WI38 (cell line): ENCODE measurements around the gene LILRA6.
"Not testable (repeated sequence)": the region's sequence is repeated elsewhere in the genome, so short reads cannot be mapped to it uniquely, and the experiment has no call there.

Source experiments
- H3K4me3 ChIP-seq: 2 replicates; pipeline ENCODE4 v1.5.1; 2011; ENCODE audit warnings: low read depth, mild to moderate bottlenecking, control low read depth, low read length
- TF ChIP-seq, protein P1 (sequence below): IDR thresholded peaks from 2 replicates; pipeline ENCODE4 v1.5.1; 2012; ENCODE audit warnings: low read depth, mild to moderate bottlenecking, control low read depth, low read length

Gene LILRA6

DNA sequence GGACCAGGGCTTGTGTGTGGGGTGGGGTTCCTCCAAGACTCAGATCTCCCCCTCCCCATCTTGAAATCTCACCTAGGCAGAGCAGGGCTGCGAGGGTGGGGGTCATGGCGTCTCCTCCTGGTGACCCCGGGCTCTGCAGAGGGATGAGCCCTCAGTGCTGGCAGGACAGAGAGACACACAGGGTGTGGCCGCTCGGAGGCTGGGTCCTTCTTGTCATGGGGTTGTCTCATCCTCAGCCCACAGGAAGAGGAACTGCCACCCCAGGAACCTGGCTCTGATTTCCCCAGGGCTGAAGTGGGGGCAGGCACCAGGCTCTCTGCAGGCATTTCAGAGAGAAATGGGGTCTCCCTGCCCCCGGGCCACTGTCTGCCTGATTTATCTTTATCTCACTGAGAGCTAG is at the start of gene LILRA6:
LILRA6 (minus strand) TSS at position 145 of the 400 bp plus-strand sequence.
- not testable (repeated sequence) for H3K4me3 ChIP-seq

DNA sequence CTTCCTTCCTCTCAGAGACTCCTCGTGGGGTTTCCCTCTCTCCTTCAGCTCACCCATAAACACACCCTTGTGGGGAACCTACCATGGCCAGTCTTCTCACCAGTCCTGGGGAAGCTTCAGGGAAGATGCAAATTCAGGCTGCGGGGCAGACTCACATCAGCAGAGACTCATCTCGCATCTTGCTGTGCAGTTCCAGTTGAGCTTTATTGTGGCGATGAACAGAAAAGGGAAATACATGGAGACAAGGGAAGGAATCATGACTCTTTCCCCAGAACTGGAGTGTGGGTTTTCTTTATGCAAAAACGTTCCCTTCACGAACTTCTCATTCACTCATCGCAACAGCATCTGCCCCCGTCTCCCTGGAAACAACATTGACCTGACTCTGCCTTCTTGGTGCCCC is 46.6 kb upstream of the LILRA6 start:
- H3K4me3 ChIP-seq = not testable (repeated sequence)

DNA sequence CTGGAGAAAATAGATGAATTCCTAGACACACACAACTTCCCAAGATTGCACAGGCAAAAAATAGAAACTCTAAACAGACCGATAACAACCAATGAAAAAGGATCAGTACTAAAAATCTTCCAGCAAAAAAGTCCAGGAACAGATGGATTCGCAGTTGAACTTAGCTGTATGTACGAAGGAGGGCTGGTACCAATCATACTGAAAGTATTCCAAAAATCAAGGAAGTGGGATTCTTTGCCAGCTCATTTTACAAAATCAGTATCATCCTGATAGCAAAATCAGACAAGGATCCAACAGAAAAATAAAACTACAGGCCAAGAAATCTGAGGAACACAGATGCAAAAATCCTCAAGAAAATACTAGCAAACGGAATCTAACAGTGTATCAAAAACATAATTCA is 44.9 kb upstream of the LILRA6 start:
- TF ChIP-seq, protein P1, sequence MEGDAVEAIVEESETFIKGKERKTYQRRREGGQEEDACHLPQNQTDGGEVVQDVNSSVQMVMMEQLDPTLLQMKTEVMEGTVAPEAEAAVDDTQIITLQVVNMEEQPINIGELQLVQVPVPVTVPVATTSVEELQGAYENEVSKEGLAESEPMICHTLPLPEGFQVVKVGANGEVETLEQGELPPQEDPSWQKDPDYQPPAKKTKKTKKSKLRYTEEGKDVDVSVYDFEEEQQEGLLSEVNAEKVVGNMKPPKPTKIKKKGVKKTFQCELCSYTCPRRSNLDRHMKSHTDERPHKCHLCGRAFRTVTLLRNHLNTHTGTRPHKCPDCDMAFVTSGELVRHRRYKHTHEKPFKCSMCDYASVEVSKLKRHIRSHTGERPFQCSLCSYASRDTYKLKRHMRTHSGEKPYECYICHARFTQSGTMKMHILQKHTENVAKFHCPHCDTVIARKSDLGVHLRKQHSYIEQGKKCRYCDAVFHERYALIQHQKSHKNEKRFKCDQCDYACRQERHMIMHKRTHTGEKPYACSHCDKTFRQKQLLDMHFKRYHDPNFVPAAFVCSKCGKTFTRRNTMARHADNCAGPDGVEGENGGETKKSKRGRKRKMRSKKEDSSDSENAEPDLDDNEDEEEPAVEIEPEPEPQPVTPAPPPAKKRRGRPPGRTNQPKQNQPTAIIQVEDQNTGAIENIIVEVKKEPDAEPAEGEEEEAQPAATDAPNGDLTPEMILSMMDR = no peak
- H3K4me3 ChIP-seq = no peak overlapping the region

DNA sequence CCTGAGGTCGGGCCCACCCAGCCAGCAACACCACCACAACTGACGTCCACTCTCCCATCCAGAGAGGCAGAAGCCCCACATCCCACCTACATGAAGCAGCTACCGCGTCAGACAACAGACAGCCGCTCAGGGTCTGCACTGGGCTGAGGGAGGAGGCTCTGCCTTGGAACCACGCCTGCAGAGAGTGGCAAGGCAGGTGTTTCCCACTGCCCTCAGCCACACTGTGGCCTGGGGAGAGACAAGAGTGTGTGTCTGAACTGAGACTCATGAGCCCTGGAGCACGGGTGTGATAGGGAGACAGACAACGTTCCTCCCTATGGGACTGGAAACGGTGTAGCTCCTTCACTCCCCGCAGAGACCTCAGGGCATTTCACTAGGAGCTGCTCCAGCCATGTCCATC is 43.7 kb upstream of the LILRA6 start:
- H3K4me3 ChIP-seq = not testable (repeated sequence)

DNA sequence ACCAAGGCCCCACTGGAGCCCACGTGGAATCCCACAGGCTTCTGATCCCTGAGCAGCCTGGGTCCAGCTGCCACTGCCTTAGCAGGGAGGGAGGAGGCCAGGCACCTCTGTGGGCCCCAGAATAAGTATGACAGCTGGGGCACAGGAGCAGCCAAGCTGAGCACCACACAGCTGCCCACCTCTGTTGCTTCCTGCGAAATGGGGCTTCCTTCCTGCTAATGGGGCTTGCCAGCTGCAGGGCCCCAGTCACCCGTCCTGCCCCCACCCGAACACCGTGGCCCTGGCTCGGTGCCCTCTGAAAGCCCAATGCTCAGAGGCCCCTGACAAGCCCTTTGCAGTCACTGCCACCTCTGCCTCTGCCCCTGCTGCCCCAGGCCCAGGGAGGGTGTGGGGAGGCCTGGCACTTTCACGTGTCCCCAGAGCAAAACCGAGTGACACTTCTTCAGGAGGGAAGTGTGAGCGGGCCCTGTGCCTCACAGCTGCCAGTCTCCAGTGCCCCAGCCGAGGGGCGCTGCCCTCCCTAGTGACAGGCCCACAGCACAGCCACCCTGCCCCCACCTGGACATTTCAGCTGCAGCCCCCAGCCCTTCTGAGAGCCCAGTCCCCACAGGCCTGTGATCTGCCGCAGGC is 43.0 kb upstream of the LILRA6 start:
- H3K4me3 ChIP-seq = not testable (repeated sequence)

- H3K4me3 ChIP-seq = no peak overlapping the region
- TF ChIP-seq, protein P1 = no peak
Observed at GRCh38 chr19:54282686-54283470, 40.3 kb upstream of the LILRA6 start.

DNA sequence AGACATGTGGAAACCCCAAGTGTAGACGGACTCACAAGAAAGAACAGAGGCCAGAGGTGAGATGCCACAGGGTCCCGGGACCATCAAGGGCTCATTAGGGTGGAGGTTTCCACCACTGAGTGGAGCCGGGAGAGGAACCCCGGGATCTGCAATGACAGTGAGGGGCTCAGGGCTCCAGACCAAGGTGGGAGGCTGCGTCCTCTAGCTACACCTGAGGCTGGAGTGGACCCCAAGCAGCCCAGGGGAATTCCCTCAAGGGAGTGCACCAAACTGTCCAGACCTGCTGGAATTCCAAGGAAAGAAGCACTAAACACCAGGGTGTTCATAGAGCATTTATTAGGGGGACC is 39.1 kb upstream of the LILRA6 start:
- H3K4me3 ChIP-seq = not testable (repeated sequence)

GRCh38 chr19:54281007-54281728 is 38.6 kb upstream of the LILRA6 start, which contains the start of gene LILRB2:
Gene LILRB2, minus strand, starts transcription at chr19:54281110. Its CDS starts 614 bp downstream, at chr19:54280496.
- TF ChIP-seq, protein P1 = no peak
- H3K4me3 ChIP-seq = no peak within 1 kb of the TSS

- H3K4me3 ChIP-seq = not testable (repeated sequence)
Observed at GRCh38 chr19:54280441-54280840, 37.9 kb upstream of the LILRA6 start.

DNA sequence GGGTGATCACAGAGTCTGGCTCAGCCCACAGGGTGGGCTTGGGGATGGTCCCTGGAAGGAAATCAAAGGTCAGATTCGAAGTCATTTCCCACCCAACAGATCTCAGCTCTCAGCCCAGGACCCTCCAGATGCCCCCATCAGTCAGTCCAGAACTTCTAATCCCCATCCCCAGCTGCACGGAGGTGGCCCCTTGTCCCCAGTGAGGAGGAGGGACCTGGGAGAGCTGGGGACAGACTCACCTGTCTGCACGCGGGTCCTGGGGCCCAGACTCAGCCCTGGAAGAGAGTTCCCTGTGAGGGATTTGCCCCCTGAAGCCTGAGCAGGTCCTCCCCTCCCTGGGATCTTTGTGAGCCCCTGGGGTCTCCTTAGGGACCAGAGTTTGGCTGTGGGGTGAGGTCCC is 37.4 kb upstream of the LILRA6 start:
- H3K4me3 ChIP-seq = not testable (repeated sequence)

DNA sequence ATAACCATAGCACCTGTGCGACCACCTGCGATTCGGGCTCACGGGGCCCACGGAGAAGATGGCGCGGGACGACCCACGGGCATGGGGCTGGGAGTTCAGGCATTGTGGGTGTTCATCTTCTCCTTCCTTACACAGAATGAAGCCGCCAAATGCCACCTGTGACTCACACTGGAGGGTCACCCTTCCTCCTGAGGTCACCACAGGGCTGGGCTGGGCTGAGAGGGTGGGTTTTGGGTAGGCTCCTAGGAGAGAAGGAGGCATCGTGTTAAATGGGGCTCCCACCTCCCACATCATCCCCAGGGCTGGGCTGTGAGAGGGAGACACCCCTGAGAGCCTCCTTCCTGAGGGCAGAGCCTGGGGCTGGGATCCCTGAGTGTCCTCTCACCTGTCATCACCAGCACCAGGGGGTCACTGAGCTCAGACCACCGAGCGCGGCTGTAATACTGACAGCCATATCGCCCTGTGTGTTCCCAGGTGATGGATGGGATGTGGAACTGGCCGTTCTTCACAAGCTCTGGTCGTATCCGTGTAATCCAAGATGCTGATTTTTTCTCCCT is 36.9 kb upstream of the LILRA6 start:
- no peak overlapping the region for H3K4me3 ChIP-seq
- TF ChIP-seq, protein P1 = no peak

DNA sequence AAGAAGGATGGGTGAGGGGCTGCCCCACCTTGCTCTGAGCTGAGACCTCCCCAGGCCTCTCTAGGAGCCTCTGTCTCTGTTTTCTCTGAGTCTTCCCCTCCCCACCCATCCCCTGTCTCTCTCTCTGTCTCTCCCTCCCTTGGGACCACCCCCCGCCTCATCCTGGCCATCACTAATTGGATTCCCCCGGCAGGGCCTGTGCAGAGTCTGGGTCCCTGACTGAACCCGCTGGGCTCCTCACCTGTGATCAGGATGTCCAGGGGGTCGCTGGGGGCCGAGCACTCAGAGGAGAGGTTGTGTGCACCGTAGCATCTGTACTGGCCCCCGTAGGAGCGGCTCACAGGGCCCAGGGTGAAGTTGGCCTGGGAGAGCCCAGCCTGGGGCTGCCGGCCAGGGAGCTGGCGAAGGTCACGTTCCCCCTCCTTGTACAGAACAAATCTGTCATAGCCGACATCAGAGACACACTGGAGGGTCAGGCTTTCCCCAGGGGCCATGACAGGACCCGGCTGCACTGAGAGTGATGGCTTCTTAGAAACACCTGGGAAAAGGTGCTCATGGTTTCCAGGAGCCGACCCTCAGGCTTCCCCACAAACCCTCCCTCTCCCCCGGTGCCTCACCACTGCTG is 36.1 kb upstream of the LILRA6 start:
- not testable (repeated sequence) for H3K4me3 ChIP-seq

GRCh38 chr19:54278056-54278455 is 35.5 kb upstream of the LILRA6 start:
- H3K4me3 ChIP-seq = not testable (repeated sequence)

GRCh38 chr19:54277111-54277615 is 34.6 kb upstream of the LILRA6 start:
- H3K4me3 ChIP-seq = not testable (repeated sequence)
